Measurements from ENCODE around the gene SH2B3. TPM values are rescaled to one million over a fixed set of nuclear protein-coding genes. Genes with fewer than 3 reads are reported as not detected.

Gene SH2B3
- total and polyA plus RNA-seq, 2 donors (not counting 1 experiment from before 2014, with no cell fraction given) = 21.9 to 69.4 TPM

DNA sequence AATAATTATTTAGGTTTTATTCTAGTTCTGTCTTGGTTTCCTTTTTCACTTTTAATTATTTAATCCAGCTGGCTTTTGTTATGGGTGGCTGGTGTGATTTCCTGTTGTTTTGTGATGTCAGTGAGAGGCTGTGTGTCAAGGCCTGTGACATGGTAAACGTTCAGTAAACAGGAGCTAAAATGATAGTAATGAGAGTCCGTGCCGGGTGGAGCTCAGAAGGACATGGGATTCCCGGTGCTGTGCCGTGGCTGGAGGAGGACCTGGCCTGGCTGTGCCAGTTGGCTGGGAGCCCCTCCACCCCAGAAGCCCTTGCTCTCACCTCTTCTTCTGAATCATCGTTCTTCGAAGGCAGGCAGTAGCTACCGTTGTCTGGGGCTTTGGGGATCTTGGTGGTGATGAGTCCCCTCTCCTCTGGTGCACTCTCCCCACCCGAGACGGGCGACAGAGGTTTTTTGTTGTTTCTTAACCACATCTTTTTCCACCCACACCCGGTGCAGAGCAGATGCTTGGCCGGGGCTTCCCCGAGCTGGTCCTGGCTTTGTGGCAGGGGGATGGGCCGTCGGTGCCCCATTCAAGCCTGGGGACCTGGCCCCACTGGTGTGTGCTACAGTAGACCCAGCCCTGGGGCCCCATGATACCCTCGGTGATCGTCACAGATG is 29.1 kb downstream of the SH2B3 start:
- TF ChIP-seq, protein P1, sequence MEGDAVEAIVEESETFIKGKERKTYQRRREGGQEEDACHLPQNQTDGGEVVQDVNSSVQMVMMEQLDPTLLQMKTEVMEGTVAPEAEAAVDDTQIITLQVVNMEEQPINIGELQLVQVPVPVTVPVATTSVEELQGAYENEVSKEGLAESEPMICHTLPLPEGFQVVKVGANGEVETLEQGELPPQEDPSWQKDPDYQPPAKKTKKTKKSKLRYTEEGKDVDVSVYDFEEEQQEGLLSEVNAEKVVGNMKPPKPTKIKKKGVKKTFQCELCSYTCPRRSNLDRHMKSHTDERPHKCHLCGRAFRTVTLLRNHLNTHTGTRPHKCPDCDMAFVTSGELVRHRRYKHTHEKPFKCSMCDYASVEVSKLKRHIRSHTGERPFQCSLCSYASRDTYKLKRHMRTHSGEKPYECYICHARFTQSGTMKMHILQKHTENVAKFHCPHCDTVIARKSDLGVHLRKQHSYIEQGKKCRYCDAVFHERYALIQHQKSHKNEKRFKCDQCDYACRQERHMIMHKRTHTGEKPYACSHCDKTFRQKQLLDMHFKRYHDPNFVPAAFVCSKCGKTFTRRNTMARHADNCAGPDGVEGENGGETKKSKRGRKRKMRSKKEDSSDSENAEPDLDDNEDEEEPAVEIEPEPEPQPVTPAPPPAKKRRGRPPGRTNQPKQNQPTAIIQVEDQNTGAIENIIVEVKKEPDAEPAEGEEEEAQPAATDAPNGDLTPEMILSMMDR (IDR thresholded peaks at IDR 0.05) = no peak
- TF ChIP-seq EZH2 (IDR thresholded peaks at IDR 0.05; ENCODE audit: borderline replicate concordance, insufficient read depth, low read depth, low read length, poor library complexity, severe bottlenecking) = no peak
- Mint-ChIP-seq H3K27me3 (no peaks in the 10 kb centered on the region), H3K4me3 (peak overlapping the region; percentile 92), H3K4me1 (peaks cover 90% of the 10 kb centered on the region), H3K27ac (peak overlapping the region; percentile 99), H3K9me3 (ENCODE audit: insufficient read depth) (no peaks in the 10 kb centered on the region)
- ChIA-PET CTCF (interaction anchor here (0.8 to 42.0 kb wide), 8 partner anchors 8 to 93 kb away, joined by 3 to 1472 read pairs (median 6); partner anchors contain the start of gene SH2B3), POLR2A (interaction anchor here (1.0 to 2.8 kb wide), 7 partner anchors 10 to 79 kb away, joined by 3 to 42 read pairs (median 5); no protein-coding TSS in a partner anchor)
- H3K27ac ChIP-seq (ENCODE audit: low read length in 2 of 2) = peak overlapping the region; percentile 96 to 97
- H3K4me1 ChIP-seq (ENCODE audit: control insufficient read depth in 2 of 2, insufficient read depth in 2 of 2, low read length in 2 of 2) = peaks cover 88 to 98% of the 10 kb centered on the region in 2 donors
- 0% methylated on average over 12 of the region's 18 CpGs for WGBS (ENCODE audit: insufficient coverage)
- H3K4me3 ChIP-seq (ENCODE audit: control extremely low read depth in 1 of 5, extremely low read depth in 1 of 5, insufficient read depth in 1 of 5, low read depth in 2 of 5, low read length in 4 of 5) = peak overlapping the region; percentile 5 to 65 (median 43)
- no peaks in the 10 kb centered on the region for H3K27me3 ChIP-seq (replicated peaks in 1 of 4; ENCODE audit: control extremely low read depth in 1 of 4, control insufficient read depth in 3 of 4, insufficient read depth in 4 of 4, low read length in 3 of 4)
- peaks cover 25% of the 10 kb centered on the region for H4K20me1 ChIP-seq (ENCODE audit: control insufficient read depth, insufficient read depth, low read length, poor library complexity, severe bottlenecking)
- peak overlapping the region; percentile 11 for H2AFZ ChIP-seq (ENCODE audit: insufficient read depth, low read depth, low read length, poor library complexity, severe bottlenecking)
- peaks cover 0 to under 1% of the 10 kb centered on the region in 2 experiments for H3K36me3 ChIP-seq (replicated peaks in 1 of 2; ENCODE audit: control extremely low read depth in 1 of 2, control insufficient read depth in 1 of 2, extremely low read depth in 1 of 2, insufficient read depth in 2 of 2, low read length in 1 of 2)
- H3K9ac ChIP-seq (ENCODE audit: low read length) = peak overlapping the region; percentile 63
- DNase-seq (peak; percentile 92), ATAC-seq (ENCODE audit: low read depth) (peak; percentile 76)
- H3K4me2 ChIP-seq (replicated peaks; ENCODE audit: low read depth, low read length, poor library complexity, severe bottlenecking) = peak overlapping the region; percentile 83
- peaks cover 98% of the 10 kb centered on the region for H3K79me2 ChIP-seq (ENCODE audit: control insufficient read depth, insufficient read depth, low read length)
- no peaks in the 10 kb centered on the region for H3K9me3 ChIP-seq (ENCODE audit: control extremely low read depth in 1 of 3, control insufficient read depth in 2 of 3, insufficient read depth in 1 of 3, low read length in 2 of 3)
- intact Hi-C loops (cut with micrococcal nuclease) = loop anchor here (1.0 to 10.0 kb wide), 4 partner anchors 10 to 1770 kb away; partner anchors contain the start of gene SH2B3
